ENCODE results near the gene DHRS3. TPM values are rescaled to one million over a fixed set of nuclear protein-coding genes. Genes with fewer than 3 reads are reported as not detected.

The DHRS3 gene
- total RNA-seq, 4 donors from 2014 or later: 73.3 to 86.9 (median 80.2) TPM

GRCh38 chr1:12636098-12636950, 18.3 kb upstream of the DHRS3 start:
- Histone ChIP-seq H3K9me3 (peaks cover 19% of the 10 kb centered on the region), H3K36me3 (no peaks in the 10 kb centered on the region), H3K4me1 (no peaks in the 10 kb centered on the region), H3K4me3 (no peak overlapping the region), H3K27me3 (no peaks in the 10 kb centered on the region), H3K27ac (no peak overlapping the region)
- DNase-seq (ENCODE audit: low spot score in 2 of 2): peak in 1 of 2 donors; percentile 72
- TF ChIP-seq POLR2A (IDR thresholded peaks at IDR 0.05) (no peak), EP300 (IDR thresholded peaks at IDR 0.05) (no peak), POLR2AphosphoS5 (IDR thresholded peaks at IDR 0.05) (no peak), CTCF (IDR thresholded peaks at IDR 0.05) (no peak)
- 81% methylated on average over 15 of the region's 15 CpGs for WGBS

- no peak overlapping the region for H3K4me3 ChIP-seq
- no peak for DNase-seq (ENCODE audit: low spot score in 2 of 2)
- no peaks in the 10 kb centered on the region for H3K27me3 ChIP-seq
- H3K4me1 ChIP-seq: no peaks in the 10 kb centered on the region
- peaks cover 6% of the 10 kb centered on the region for H3K9me3 ChIP-seq
- H3K27ac ChIP-seq: no peak overlapping the region
- 87% methylated on average over 18 of the region's 18 CpGs for WGBS
- TF ChIP-seq POLR2AphosphoS5 (IDR thresholded peaks at IDR 0.05): no peak
- TF ChIP-seq EP300 (IDR thresholded peaks at IDR 0.05): no peak
- no peak for TF ChIP-seq POLR2A (IDR thresholded peaks at IDR 0.05)
- TF ChIP-seq CTCF (IDR thresholded peaks at IDR 0.05): no peak
- H3K36me3 ChIP-seq: no peaks in the 10 kb centered on the region
These were observed 16.7 kb upstream of the DHRS3 start for GRCh38 chr1:12634696-12635202.

DNA sequence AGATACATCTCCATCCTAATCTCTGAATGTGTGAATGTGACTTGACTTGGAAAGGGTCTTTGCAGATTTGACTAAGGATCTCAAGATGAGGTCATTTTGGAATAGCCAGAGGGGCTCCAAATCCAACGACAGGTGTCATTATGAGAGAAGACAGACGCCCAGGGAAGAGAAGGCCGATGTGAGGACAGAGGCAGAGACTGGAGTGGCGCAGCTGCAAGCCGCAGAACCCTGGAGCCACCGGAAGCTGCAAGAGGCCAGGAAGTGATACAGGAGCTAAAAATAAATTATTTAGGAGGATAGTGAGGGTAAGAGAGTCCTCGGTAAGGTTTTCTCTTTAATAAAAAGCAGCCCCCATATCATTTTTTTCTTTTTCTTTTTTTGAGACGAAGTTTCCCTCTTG, 16.1 kb upstream of the DHRS3 start:
- WGBS: 67% methylated on average over 8 of the region's 8 CpGs
- Histone ChIP-seq H3K36me3 (no peaks in the 10 kb centered on the region), H3K27ac (no peak overlapping the region), H3K27me3 (no peaks in the 10 kb centered on the region), H3K4me1 (no peaks in the 10 kb centered on the region), H3K4me3 (no peak overlapping the region), H3K9me3 (no peaks in the 10 kb centered on the region)
- TF ChIP-seq CTCF (IDR thresholded peaks at IDR 0.05): no peak
- TF ChIP-seq EP300 (IDR thresholded peaks at IDR 0.05): no peak
- no peak for TF ChIP-seq POLR2AphosphoS5 (IDR thresholded peaks at IDR 0.05)
- TF ChIP-seq POLR2A (IDR thresholded peaks at IDR 0.05): no peak
- DNase-seq (ENCODE audit: low spot score in 2 of 2): no peak

GRCh38 chr1:12631571-12631970, 13.6 kb upstream of the DHRS3 start:
- no peaks in the 10 kb centered on the region for H3K27me3 ChIP-seq
- H3K27ac ChIP-seq: no peak overlapping the region
- H3K4me1 ChIP-seq: no peaks in the 10 kb centered on the region
- no peaks in the 10 kb centered on the region for H3K36me3 ChIP-seq
- no peak for TF ChIP-seq POLR2A (IDR thresholded peaks at IDR 0.05)
- TF ChIP-seq EP300 (IDR thresholded peaks at IDR 0.05): no peak
- no peak for TF ChIP-seq POLR2AphosphoS5 (IDR thresholded peaks at IDR 0.05)
- TF ChIP-seq CTCF (IDR thresholded peaks at IDR 0.05): no peak
- WGBS: 88% methylated on average over 6 of the region's 8 CpGs
- no peaks in the 10 kb centered on the region for H3K9me3 ChIP-seq
- DNase-seq (ENCODE audit: low spot score in 2 of 2): no peak
- no peak overlapping the region for H3K4me3 ChIP-seq

GRCh38 chr1:12630946-12631530, 13.0 kb upstream of the DHRS3 start:
- no peak overlapping the region for H3K4me3 ChIP-seq
- TF ChIP-seq CTCF (IDR thresholded peaks at IDR 0.05) (no peak), POLR2A (IDR thresholded peaks at IDR 0.05) (no peak), POLR2AphosphoS5 (IDR thresholded peaks at IDR 0.05) (no peak), EP300 (IDR thresholded peaks at IDR 0.05) (no peak)
- no peaks in the 10 kb centered on the region for H3K9me3 ChIP-seq
- no peak overlapping the region for H3K27ac ChIP-seq
- DNase-seq (ENCODE audit: low spot score in 2 of 2): no peak
- H3K36me3 ChIP-seq: no peaks in the 10 kb centered on the region
- 50% methylated on average over 1 of the region's 6 CpGs for WGBS
- H3K27me3 ChIP-seq: no peaks in the 10 kb centered on the region
- no peaks in the 10 kb centered on the region for H3K4me1 ChIP-seq

Measured in suprapubic skin (tissue), 4 donors.